ENCODE data around the gene HOXC5.

HOXC5 gene

GRCh38 chr12:53994264-53995001 lies 38.4 kb upstream of the HOXC5 start:
- Histone ChIP-seq H3K36me3 (replicated peaks; ENCODE audit: insufficient read depth, low read length) (no peaks in the 10 kb centered on the region), H3K9me3 (replicated peaks; ENCODE audit: insufficient read depth, low read length) (no peaks in the 10 kb centered on the region), H3K4me3 (ENCODE audit: low read length) (no peak overlapping the region), H3K79me2 (ENCODE audit: low read length) (no peaks in the 10 kb centered on the region), H3K9ac (ENCODE audit: low read length) (no peak overlapping the region), H3K4me2 (ENCODE audit: low read depth, low read length) (peak overlapping the region; percentile 99; the same call in 1 of the 2 replicates), H3K27ac (ENCODE audit: low read length) (no peak overlapping the region), H2AFZ (ENCODE audit: low read length) (no peak overlapping the region), H3F3A (ENCODE audit: insufficient read depth, low read length) (0 out of 2 replicates have a peak, but pooled peaks cover 4% of the 10 kb centered on the region), H3K4me1 (ENCODE audit: low read length) (peaks cover 13% of the 10 kb centered on the region; the same call in 1 of the 2 replicates), H3K9me2 (replicated peaks; ENCODE audit: insufficient read depth, low read length) (no peaks in the 10 kb centered on the region), H3K27me3 (replicated peaks; ENCODE audit: insufficient read depth, low read length) (peaks cover 96% of the 10 kb centered on the region), H4K20me1 (ENCODE audit: insufficient read depth, low read length) (no peaks in the 10 kb centered on the region)
- TF ChIP-seq EZH2 (optimal IDR thresholded peaks at IDR 0.05; ENCODE audit: low read depth, low read length): no peak
- no peak for TF ChIP-seq CTCF (IDR thresholded peaks at IDR 0.05; ENCODE audit: low read length)
- no peak for TF ChIP-seq EZH2phosphoT487 (IDR thresholded peaks at IDR 0.05; ENCODE audit: low read length)
- no peak for DNase-seq

DNA sequence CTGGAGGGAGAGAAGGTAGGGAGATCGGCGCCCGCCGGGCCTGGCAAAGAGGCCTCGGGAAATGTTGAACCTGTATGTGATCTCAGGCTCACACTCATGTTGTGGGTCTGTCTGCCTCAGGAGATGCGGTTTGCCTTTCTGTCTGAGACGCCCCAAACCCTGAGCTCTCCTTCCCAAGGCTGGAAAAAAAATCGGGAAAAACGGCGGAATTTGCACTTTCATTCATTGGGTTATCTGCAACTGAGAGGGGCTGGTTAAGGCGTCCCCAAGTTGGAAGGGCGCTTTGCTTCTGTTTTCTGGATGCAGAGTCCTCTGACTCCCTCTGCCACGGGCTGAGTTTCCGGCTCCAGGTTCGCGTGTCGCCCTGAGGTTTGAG lies 37.9 kb upstream of the HOXC5 start:
- H3K9me2 ChIP-seq (replicated peaks; ENCODE audit: insufficient read depth, low read length): no peaks in the 10 kb centered on the region
- no peaks in the 10 kb centered on the region for H4K20me1 ChIP-seq (ENCODE audit: insufficient read depth, low read length)
- no peaks in the 10 kb centered on the region for H3K79me2 ChIP-seq (ENCODE audit: low read length)
- peaks cover 96% of the 10 kb centered on the region for H3K27me3 ChIP-seq (replicated peaks; ENCODE audit: insufficient read depth, low read length)
- peak overlapping the region; percentile 99 for H3K4me2 ChIP-seq (ENCODE audit: low read depth, low read length)
- no peaks in the 10 kb centered on the region for H3K36me3 ChIP-seq (replicated peaks; ENCODE audit: insufficient read depth, low read length)
- no peak for TF ChIP-seq EZH2 (optimal IDR thresholded peaks at IDR 0.05; ENCODE audit: low read depth, low read length)
- TF ChIP-seq CTCF (IDR thresholded peaks at IDR 0.05; ENCODE audit: low read length): no peak
- H3K4me1 ChIP-seq (ENCODE audit: low read length): peaks cover 10% of the 10 kb centered on the region; the same call in 1 of the 2 replicates
- H3K27ac ChIP-seq (ENCODE audit: low read length): no peak overlapping the region
- H2AFZ ChIP-seq (ENCODE audit: low read length): no peak overlapping the region
- no peak overlapping the region for H3K9ac ChIP-seq (ENCODE audit: low read length)
- 0 out of 2 replicates have a peak, but pooled peaks cover 3% of the 10 kb centered on the region for H3F3A ChIP-seq (ENCODE audit: insufficient read depth, low read length)
- peak overlapping the region; percentile 84; the same call in 1 of the 2 replicates for H3K4me3 ChIP-seq (ENCODE audit: low read length)
- H3K9me3 ChIP-seq (replicated peaks; ENCODE audit: insufficient read depth, low read length): no peaks in the 10 kb centered on the region
- no peak for DNase-seq

DNA sequence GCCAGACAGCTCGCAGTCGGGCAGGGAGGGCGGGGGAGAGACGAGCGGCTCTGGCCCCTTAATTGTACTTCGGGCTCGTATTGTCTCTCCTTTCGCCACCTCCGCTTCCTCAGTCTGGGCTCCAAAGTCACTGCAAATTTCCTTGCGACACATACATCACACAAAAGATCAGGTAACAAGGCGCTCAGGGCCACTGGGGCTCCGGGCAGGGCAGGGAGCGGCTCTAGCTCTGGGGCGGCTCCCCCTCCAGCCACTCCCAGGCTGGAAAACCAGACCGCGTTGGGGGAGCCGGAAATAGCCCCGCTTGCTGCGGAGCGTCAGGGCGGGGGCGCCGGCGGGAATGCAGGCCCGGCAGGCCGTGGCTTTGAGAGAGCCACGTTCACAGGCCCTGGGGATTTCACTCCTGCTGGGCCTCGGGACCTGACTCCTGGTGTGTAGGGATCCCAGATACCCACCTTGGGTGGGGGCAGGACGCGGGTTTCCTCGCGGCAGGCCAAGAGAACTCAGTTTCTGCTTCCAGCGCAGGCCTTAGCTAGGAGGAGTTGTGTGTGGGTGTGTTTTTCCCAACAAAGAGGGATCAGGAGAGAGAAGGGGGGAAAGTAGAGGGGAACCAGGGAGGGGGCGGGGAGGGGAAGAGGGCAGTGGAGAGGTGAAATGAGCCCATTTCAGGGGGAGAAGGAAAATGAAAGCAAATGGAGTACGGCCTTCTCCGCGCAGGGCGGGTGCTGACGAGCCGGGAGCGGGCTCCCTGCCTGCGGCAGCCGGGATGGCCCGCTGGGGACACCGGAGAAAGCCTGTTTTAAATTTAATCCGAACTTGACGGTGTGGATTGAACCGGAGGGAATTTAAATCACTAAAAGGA lies 37.2 kb upstream of the HOXC5 start:
- no peak for TF ChIP-seq EZH2phosphoT487 (IDR thresholded peaks at IDR 0.05; ENCODE audit: low read length)
- H3K27ac ChIP-seq (ENCODE audit: low read length): no peak overlapping the region
- 0 out of 2 replicates have a peak, but pooled peaks cover 3% of the 10 kb centered on the region for H3F3A ChIP-seq (ENCODE audit: insufficient read depth, low read length)
- H4K20me1 ChIP-seq (ENCODE audit: insufficient read depth, low read length): no peaks in the 10 kb centered on the region
- H3K9ac ChIP-seq (ENCODE audit: low read length): peak overlapping the region; percentile 45; the same call in 1 of the 2 replicates
- no peaks in the 10 kb centered on the region for H3K9me3 ChIP-seq (replicated peaks; ENCODE audit: insufficient read depth, low read length)
- peak overlapping the region; percentile 84 for H3K4me3 ChIP-seq (ENCODE audit: low read length)
- peak overlapping the region; percentile 99 for H3K4me2 ChIP-seq (ENCODE audit: low read depth, low read length)
- H3K4me1 ChIP-seq (ENCODE audit: low read length): peaks cover 10% of the 10 kb centered on the region; the same call in 1 of the 2 replicates
- H3K79me2 ChIP-seq (ENCODE audit: low read length): no peaks in the 10 kb centered on the region
- H3K9me2 ChIP-seq (replicated peaks; ENCODE audit: insufficient read depth, low read length): no peaks in the 10 kb centered on the region
- peaks cover 96% of the 10 kb centered on the region for H3K27me3 ChIP-seq (replicated peaks; ENCODE audit: insufficient read depth, low read length)
- DNase-seq: no peak
- H3K36me3 ChIP-seq (replicated peaks; ENCODE audit: insufficient read depth, low read length): no peaks in the 10 kb centered on the region
- peak overlapping the region; percentile 96 for H2AFZ ChIP-seq (ENCODE audit: low read length)
